ENCODE results near the gene DARS1. TPM values are rescaled to one million over a fixed set of nuclear protein-coding genes. Genes with fewer than 3 reads are reported as not detected.
A peak's percentile ranks its signal among the peaks of the same experiment; 100 is the strongest.

DARS1 gene
- polyA plus RNA-seq, 1 of the 3 experiments (the other 2 are of a cell fraction): 52.2 TPM

- TF ChIP-seq RCOR1 (IDR thresholded peaks at IDR 0.05; ENCODE audit: low read length) (no peak), EZH2phosphoT487 (IDR thresholded peaks at IDR 0.05; ENCODE audit: borderline replicate concordance, low read depth) (no peak), SIN3A (IDR thresholded peaks at IDR 0.05; ENCODE audit: borderline replicate concordance, low read depth, low read length) (no peak), FOSL2 (IDR thresholded peaks at IDR 0.05; ENCODE audit: borderline replicate concordance, low read depth) (no peak), MEF2A (IDR thresholded peaks at IDR 0.05; ENCODE audit: borderline replicate concordance, low read depth) (no peak), CHD2 (IDR thresholded peaks at IDR 0.05; ENCODE audit: low read length, partially characterized antibody) (no peak)
- TF ChIP-seq, protein P1, sequence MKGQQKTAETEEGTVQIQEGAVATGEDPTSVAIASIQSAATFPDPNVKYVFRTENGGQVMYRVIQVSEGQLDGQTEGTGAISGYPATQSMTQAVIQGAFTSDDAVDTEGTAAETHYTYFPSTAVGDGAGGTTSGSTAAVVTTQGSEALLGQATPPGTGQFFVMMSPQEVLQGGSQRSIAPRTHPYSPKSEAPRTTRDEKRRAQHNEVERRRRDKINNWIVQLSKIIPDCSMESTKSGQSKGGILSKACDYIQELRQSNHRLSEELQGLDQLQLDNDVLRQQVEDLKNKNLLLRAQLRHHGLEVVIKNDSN (IDR thresholded peaks at IDR 0.05; ENCODE audit: borderline replicate concordance, low read depth): no peak
- TF ChIP-seq, protein P2, sequence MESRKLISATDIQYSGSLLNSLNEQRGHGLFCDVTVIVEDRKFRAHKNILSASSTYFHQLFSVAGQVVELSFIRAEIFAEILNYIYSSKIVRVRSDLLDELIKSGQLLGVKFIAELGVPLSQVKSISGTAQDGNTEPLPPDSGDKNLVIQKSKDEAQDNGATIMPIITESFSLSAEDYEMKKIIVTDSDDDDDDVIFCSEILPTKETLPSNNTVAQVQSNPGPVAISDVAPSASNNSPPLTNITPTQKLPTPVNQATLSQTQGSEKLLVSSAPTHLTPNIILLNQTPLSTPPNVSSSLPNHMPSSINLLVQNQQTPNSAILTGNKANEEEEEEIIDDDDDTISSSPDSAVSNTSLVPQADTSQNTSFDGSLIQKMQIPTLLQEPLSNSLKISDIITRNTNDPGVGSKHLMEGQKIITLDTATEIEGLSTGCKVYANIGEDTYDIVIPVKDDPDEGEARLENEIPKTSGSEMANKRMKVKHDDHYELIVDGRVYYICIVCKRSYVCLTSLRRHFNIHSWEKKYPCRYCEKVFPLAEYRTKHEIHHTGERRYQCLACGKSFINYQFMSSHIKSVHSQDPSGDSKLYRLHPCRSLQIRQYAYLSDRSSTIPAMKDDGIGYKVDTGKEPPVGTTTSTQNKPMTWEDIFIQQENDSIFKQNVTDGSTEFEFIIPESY (IDR thresholded peaks at IDR 0.05; ENCODE audit: borderline replicate concordance, low read depth): no peak
Observed at GRCh38 chr2:135962366-135963123, 22.9 kb downstream of the DARS1 start (continued).

- TF ChIP-seq ELF1 (IDR thresholded peaks at IDR 0.05) (no peak), MXI1 (IDR thresholded peaks at IDR 0.05; ENCODE audit: low read depth, low read length) (peak; percentile 57; the same call in 1 of the 2 replicates), JUND (IDR thresholded peaks at IDR 0.05) (no peak), EP300 (IDR thresholded peaks at IDR 0.05; ENCODE audit: borderline replicate concordance in 1 of 2, low read depth in 1 of 2, low read length in 1 of 2) (0 out of 4 replicates have a peak, but pooled peaks of 1 of the 2 experiments have one; percentile 19), FOXM1 (IDR thresholded peaks at IDR 0.05; ENCODE audit: low read depth) (no peak), GATA2 (CRISPR knock-in tag; IDR thresholded peaks at IDR 0.05) (peak; percentile 56)
- TF ChIP-seq, protein P3, sequence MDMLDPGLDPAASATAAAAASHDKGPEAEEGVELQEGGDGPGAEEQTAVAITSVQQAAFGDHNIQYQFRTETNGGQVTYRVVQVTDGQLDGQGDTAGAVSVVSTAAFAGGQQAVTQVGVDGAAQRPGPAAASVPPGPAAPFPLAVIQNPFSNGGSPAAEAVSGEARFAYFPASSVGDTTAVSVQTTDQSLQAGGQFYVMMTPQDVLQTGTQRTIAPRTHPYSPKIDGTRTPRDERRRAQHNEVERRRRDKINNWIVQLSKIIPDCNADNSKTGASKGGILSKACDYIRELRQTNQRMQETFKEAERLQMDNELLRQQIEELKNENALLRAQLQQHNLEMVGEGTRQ (IDR thresholded peaks at IDR 0.05; ENCODE audit: borderline replicate concordance, low read depth, low read length): no peak
- Histone ChIP-seq H3K9me2 (no peaks in the 10 kb centered on the region), H3K36me3 (replicated peaks in 1 of 2; ENCODE audit: control insufficient read depth in 1 of 2, insufficient read depth in 2 of 2, low read length in 1 of 2) (peaks cover 11 to 22% of the 10 kb centered on the region in 2 experiments), H3K4me2 (no peak overlapping the region), H3K4me1 (ENCODE audit: control insufficient read depth in 1 of 2, insufficient read depth in 2 of 2, low read depth in 1 of 2, low read length in 1 of 2) (peaks cover 13 to 17% of the 10 kb centered on the region in 2 experiments), H2AFZ (ENCODE audit: low read depth) (no peak overlapping the region), H3K9ac (no peak overlapping the region), H3F3A (replicated peaks; ENCODE audit: insufficient read depth) (peaks cover 9% of the 10 kb centered on the region), H3K27me3 (ENCODE audit: insufficient read depth) (no peaks in the 10 kb centered on the region), H3K27ac (ENCODE audit: low read depth in 2 of 2, low read length in 1 of 2) (peak overlapping the region; percentile 42 to 82), H3K9me3 (no peaks in the 10 kb centered on the region), H3K4me3 (ENCODE audit: low read depth in 2 of 2, low read length in 1 of 2) (no peak overlapping the region), H4K20me1 (ENCODE audit: insufficient read depth) (peaks cover 4% of the 10 kb centered on the region; the same call in 1 of the 2 replicates), H3K79me2 (ENCODE audit: insufficient read depth) (peaks cover 47% of the 10 kb centered on the region)
- WGBS (ENCODE audit: low lambda C conversion rate): 69% methylated on average over 5 of the region's 5 CpGs
- ChIA-PET CTCF (interaction anchor here (0.6 to 0.9 kb wide), 3 partner anchors 53 to 258 kb away, joined by 3 read pairs; no protein-coding TSS in a partner anchor), POLR2A (interaction anchor here (1.0 kb wide), 1 partner anchor 25 kb away, joined by 3 read pairs; the partner anchor contains the start of gene DARS1)
- peak; percentile 33 for DNase-seq
Observed at GRCh38 chr2:135960656-135961551, 24.5 kb downstream of the DARS1 start.

Data from SK-N-SH (cell line).